HEK293 (cell line): ENCODE data around the gene CHST12.

ENCODE experiments used
- SP2 ChIP-seq: fragments of 450-650 bp; formaldehyde crosslinking; IDR thresholded peaks from 2 replicates; pipeline ENCODE4 v1.5.1; 2016; ENCODE audit warnings: missing biosample characterization, missing genetic modification characterization
- ZNF16 ChIP-seq: fragments of 450-650 bp; formaldehyde crosslinking; IDR thresholded peaks from 2 replicates; pipeline ENCODE4 v1.5.1; 2016; ENCODE audit warnings: low read depth, missing biosample characterization, missing genetic modification characterization
- ZNF521 ChIP-seq: fragments of 450-650 bp; formaldehyde crosslinking; IDR thresholded peaks from 2 replicates; pipeline ENCODE4 v1.5.1; 2017; ENCODE audit warnings: missing biosample characterization, mild to moderate bottlenecking, missing genetic modification characterization
- TF ChIP-seq, protein P1 (sequence below): fragments of 450-650 bp; formaldehyde crosslinking; IDR thresholded peaks from 2 replicates; pipeline ENCODE4 v1.5.1; 2016; ENCODE audit warnings: missing biosample characterization, missing genetic modification characterization, borderline replicate concordance
- TF ChIP-seq, protein P2 (sequence below): fragments of 450-650 bp; formaldehyde crosslinking; IDR thresholded peaks from 2 replicates; pipeline ENCODE4 v1.5.1; 2016; ENCODE audit warnings: missing biosample characterization, missing genetic modification characterization

DNA sequence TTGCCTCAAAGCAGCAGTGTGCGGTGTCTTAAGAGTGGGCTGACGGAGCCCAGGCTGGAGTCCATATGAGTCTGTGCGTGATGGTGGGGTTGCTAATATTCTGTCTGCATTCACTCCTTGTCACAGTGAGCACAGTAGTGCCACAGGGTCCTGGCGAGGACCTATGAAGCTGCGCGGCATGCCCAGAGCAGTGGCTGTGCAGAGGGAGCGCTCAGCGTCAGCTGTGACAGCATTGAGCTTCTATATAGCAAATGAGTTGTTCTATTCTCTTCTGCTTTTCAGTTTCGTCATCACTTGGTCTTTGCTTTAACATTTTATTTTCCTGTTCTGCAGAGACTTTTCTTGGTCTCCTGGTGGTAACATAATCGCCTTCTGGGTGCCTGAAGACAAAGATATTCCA, 34.3 kb upstream of the CHST12 start:
- TF ChIP-seq, protein P1, sequence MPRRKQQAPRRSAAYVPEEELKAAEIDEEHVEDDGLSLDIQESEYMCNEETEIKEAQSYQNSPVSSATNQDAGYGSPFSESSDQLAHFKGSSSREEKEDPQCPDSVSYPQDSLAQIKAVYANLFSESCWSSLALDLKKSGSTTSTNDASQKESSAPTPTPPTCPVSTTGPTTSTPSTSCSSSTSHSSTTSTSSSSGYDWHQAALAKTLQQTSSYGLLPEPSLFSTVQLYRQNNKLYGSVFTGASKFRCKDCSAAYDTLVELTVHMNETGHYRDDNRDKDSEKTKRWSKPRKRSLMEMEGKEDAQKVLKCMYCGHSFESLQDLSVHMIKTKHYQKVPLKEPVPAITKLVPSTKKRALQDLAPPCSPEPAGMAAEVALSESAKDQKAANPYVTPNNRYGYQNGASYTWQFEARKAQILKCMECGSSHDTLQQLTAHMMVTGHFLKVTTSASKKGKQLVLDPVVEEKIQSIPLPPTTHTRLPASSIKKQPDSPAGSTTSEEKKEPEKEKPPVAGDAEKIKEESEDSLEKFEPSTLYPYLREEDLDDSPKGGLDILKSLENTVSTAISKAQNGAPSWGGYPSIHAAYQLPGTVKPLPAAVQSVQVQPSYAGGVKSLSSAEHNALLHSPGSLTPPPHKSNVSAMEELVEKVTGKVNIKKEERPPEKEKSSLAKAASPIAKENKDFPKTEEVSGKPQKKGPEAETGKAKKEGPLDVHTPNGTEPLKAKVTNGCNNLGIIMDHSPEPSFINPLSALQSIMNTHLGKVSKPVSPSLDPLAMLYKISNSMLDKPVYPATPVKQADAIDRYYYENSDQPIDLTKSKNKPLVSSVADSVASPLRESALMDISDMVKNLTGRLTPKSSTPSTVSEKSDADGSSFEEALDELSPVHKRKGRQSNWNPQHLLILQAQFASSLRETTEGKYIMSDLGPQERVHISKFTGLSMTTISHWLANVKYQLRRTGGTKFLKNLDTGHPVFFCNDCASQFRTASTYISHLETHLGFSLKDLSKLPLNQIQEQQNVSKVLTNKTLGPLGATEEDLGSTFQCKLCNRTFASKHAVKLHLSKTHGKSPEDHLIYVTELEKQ (tag by site-specific recombination) = no peak
- TF ChIP-seq ZNF16 (tag by site-specific recombination) = no peak
- TF ChIP-seq, protein P2, sequence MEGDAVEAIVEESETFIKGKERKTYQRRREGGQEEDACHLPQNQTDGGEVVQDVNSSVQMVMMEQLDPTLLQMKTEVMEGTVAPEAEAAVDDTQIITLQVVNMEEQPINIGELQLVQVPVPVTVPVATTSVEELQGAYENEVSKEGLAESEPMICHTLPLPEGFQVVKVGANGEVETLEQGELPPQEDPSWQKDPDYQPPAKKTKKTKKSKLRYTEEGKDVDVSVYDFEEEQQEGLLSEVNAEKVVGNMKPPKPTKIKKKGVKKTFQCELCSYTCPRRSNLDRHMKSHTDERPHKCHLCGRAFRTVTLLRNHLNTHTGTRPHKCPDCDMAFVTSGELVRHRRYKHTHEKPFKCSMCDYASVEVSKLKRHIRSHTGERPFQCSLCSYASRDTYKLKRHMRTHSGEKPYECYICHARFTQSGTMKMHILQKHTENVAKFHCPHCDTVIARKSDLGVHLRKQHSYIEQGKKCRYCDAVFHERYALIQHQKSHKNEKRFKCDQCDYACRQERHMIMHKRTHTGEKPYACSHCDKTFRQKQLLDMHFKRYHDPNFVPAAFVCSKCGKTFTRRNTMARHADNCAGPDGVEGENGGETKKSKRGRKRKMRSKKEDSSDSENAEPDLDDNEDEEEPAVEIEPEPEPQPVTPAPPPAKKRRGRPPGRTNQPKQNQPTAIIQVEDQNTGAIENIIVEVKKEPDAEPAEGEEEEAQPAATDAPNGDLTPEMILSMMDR (tag by site-specific recombination) = no peak
- TF ChIP-seq SP2 (tag by site-specific recombination) = no peak
- no peak for TF ChIP-seq ZNF521
